Mammary epithelial cell (primary cell): ENCODE data around the gene SLC23A1.

ENCODE experiments used
- CTCF ChIP-seq, 2 donors: IDR thresholded peaks in 1 of 2; conservative IDR thresholded peaks in 1 of 2; 2 replicates each; pipeline ENCODE4 v1.5.1; 2011 to 2012; ENCODE audit warnings: inconsistent platforms in 2 of 2, low read length in 2 of 2, mild to moderate bottlenecking in 2 of 2, control low read depth in 1 of 2, low read depth in 1 of 2; ENCODE audit not compliant: insufficient read depth in 1 of 2; ENCODE audit errors: extremely low read depth in 1 of 2
- EZH2 ChIP-seq: IDR thresholded peaks from 2 replicates; pipeline ENCODE4 v1.6.1; 2012; ENCODE audit warnings: low read length, inconsistent platforms, borderline replicate concordance

- TF ChIP-seq CTCF (conservative IDR thresholded peaks at IDR 0.05 in 1 of 2, IDR thresholded peaks at IDR 0.05 in 1 of 2; ENCODE audit: extremely low read depth in 1 of 2, insufficient read depth in 1 of 2, low read depth in 1 of 2, low read length in 2 of 2) (no peak), EZH2 (no peak)
Observed at GRCh38 chr5:139381837-139382761, 998 bp downstream of the SLC23A1 start.
